Activated naive CD4-positive, alpha-beta T cell treated with Interleukin-2 at 50 U/mL for 16 hours (primary cell): ENCODE measurements around the gene ARHGAP11A.

Source experiments
- DNase-seq: peaks from one replicate; pipeline ENCODE4 v3.0.0-alpha.2; 2020

ARHGAP11A gene

DNA sequence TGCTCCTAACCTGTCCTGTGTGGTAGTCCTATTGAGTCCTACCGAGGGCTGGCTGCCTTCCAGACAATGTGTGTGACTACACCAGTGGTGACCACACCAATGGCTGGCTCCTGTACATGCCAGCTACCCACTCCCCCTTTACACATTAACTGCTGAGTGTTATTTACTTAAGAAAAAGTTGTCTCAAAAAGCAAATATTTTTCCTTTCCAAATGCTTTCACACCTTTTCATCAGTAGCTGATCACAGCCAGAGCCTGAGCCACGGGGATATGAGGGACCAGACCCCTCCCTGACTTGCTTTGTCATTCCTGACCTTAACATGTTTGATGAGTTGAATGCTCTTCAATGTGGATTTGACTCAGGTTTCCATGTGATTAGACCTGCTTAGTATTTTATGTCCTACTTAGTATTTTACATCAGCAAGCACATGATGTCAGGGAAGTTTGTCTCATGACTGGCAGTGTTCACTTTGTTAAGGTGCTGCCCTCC is 72.9 kb downstream of the ARHGAP11A start:
- no peak for DNase-seq
